Measurements from ENCODE around the gene TH. TPM values are rescaled to one million over a fixed set of nuclear protein-coding genes. Genes with fewer than 3 reads are reported as not detected.

The TH gene
- total and polyA plus RNA-seq, 2 experiments from 2014 or later = 0.34 TPM; not detected in 1

DNA sequence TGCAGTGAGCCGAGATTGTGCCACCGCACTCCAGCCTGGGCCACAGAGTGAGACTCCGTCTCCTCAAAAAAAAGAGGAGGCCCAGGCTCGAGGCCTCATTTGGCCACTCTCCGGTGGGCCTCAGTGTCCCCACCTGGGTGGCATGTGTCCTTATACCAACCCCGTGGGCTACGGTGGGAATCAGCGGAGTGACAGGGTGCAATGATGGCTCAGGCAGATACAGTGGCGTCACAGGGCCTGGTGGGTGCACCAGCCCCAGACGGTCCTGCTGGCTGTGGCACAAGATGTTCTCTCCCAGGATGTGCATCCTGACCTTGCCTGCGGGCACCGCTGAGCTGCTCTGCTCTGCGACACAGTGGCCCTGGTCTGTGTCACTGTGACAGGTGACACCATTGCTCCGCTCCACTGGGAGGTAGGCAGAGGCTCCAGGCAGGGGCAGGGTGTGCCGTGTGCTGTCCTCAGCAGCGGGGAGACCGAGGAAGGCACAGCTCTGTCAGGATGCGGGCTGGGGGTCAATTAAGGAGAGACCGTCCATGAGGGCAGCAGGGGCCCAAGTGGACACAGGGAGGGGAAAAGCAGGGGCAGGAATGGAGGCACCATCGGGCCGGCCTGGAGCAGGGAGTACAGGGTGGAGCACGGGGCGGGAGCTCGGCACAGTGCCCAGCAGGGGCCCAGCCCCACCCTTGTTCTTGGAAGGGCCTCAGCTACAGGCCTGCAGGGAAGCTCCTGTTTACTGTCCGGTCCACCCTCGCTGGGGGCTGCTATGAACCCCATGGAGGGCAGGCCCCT, 21.7 kb upstream of the TH start:
- TF ChIP-seq CREB1 (CRISPR knock-in tag; IDR thresholded peaks at IDR 0.05; ENCODE audit: low read depth) (no peak), REST (IDR thresholded peaks at IDR 0.05; ENCODE audit: unreplicated experiment) (no peak), NANOG (IDR thresholded peaks at IDR 0.05; ENCODE audit: borderline replicate concordance) (no peak), ZNF331 (CRISPR knock-in tag; IDR thresholded peaks at IDR 0.05; ENCODE audit: low read depth) (no peak), POLR2AphosphoS5 (IDR thresholded peaks at IDR 0.05; ENCODE audit: low read depth) (no peak), STAT1 (IDR thresholded peaks at IDR 0.05; ENCODE audit: unreplicated experiment) (no peak), ZNF462 (CRISPR knock-in tag; IDR thresholded peaks at IDR 0.05) (no peak)
- TF ChIP-seq, protein P1, sequence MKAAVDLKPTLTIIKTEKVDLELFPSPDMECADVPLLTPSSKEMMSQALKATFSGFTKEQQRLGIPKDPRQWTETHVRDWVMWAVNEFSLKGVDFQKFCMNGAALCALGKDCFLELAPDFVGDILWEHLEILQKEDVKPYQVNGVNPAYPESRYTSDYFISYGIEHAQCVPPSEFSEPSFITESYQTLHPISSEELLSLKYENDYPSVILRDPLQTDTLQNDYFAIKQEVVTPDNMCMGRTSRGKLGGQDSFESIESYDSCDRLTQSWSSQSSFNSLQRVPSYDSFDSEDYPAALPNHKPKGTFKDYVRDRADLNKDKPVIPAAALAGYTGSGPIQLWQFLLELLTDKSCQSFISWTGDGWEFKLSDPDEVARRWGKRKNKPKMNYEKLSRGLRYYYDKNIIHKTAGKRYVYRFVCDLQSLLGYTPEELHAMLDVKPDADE (IDR thresholded peaks at IDR 0.05) = no peak
- no peak overlapping the region for H3K4me3 Mint-ChIP-seq
- H3K4me2 ChIP-seq = no peak overlapping the region

More for the DNA sequence above, 21.7 kb upstream of the TH start:
- H3K4me1 ChIP-seq (ENCODE audit: insufficient read depth) = no peaks in the 10 kb centered on the region
- H3K27me3 Mint-ChIP-seq (ENCODE audit: insufficient read depth, low read depth, poor library complexity) = peaks cover 21% of the 10 kb centered on the region
- H3K4me3 ChIP-seq = no peak overlapping the region
- H4K20me1 ChIP-seq (replicated peaks; ENCODE audit: insufficient read depth) = no peaks in the 10 kb centered on the region
- no peaks in the 10 kb centered on the region for H3K36me3 Mint-ChIP-seq (ENCODE audit: low read depth)
- ATAC-seq (no peak), DNase-seq (ENCODE audit: low spot score) (no peak)
- no peaks in the 10 kb centered on the region for H3K9me2 ChIP-seq (ENCODE audit: insufficient read depth)
- H3F3A ChIP-seq (replicated peaks; ENCODE audit: low read depth) = no peaks in the 10 kb centered on the region
- no peaks in the 10 kb centered on the region for H3K36me3 ChIP-seq (ENCODE audit: insufficient read depth)
- no peaks in the 10 kb centered on the region for H3K9me3 Mint-ChIP-seq
- H3K27ac Mint-ChIP-seq = no peak overlapping the region
- H3K27me3 ChIP-seq (ENCODE audit: insufficient read depth) = no peaks in the 10 kb centered on the region
- H3K79me2 ChIP-seq (replicated peaks; ENCODE audit: insufficient read depth) = no peaks in the 10 kb centered on the region
- no peak overlapping the region for H3K27ac ChIP-seq (ENCODE audit: low read depth)
- H2AFZ ChIP-seq = no peak overlapping the region
- peaks cover 6% of the 10 kb centered on the region; the same call in 1 of the 3 replicates for H3K4me1 Mint-ChIP-seq

All from GM23338 (cell line).